ENCODE measurements around the gene RTN4R. TPM values are rescaled to one million over a fixed set of nuclear protein-coding genes. Genes with fewer than 3 reads are reported as not detected.

The RTN4R gene
- total and polyA plus RNA-seq, 2 of the 13 experiments (the other 11 are each of a cell fraction or from before 2014, with no cell fraction given), result 0.22 to 0.77 TPM

- in situ Hi-C loops (cut with HindIII; ENCODE audit: extremely low pct_ligation_motif_present, low pct_unique_long_range_greater_than_20kb), result loop anchor here (10.0 kb wide), 1 partner anchor 79 kb away; the partner anchor contains the start of gene CCDC188
- no TSS peak for BruUV-seq (replicated peaks)
- ChIA-PET CTCF (ENCODE audit: low intra/inter-chr PET ratio, low total read pairs) (no interaction called here), POLR2A (no interaction called here)
- ATAC-seq (no peak), DNase-seq (ENCODE audit: low spot score) (no peak), FAIRE-seq (no peak)
- H3K79me2 ChIP-seq (ENCODE audit: insufficient read depth, low read length), result no peaks in the 10 kb centered on the region
- TF ChIP-seq ZNF207 (IDR thresholded peaks at IDR 0.05; ENCODE audit: borderline replicate concordance) (no peak), TEAD2 (CRISPR knock-in tag; IDR thresholded peaks at IDR 0.05) (no peak), PHF20 (CRISPR knock-in tag; IDR thresholded peaks at IDR 0.05) (no peak), KDM5A (IDR thresholded peaks at IDR 0.05; ENCODE audit: borderline replicate concordance, low read length) (no peak), ZNF619 (CRISPR knock-in tag; IDR thresholded peaks at IDR 0.05) (no peak), NONO (IDR thresholded peaks at IDR 0.05) (no peak), NONO (CRISPR knock-in tag; conservative IDR thresholded peaks at IDR 0.05) (no peak), TERF1 (CRISPR knock-in tag; IDR thresholded peaks at IDR 0.05) (no peak), FOXK2 (IDR thresholded peaks at IDR 0.05) (no peak), POGZ (CRISPR knock-in tag; IDR thresholded peaks at IDR 0.05) (no peak), MEIS1 (CRISPR knock-in tag; IDR thresholded peaks at IDR 0.05; ENCODE audit: borderline replicate concordance) (no peak)
- intact Hi-C loops (cut with micrococcal nuclease; ENCODE audit: unreplicated experiment), result no loop called here
- no peaks in the 10 kb centered on the region for H3K9me3 ChIP-seq (ENCODE audit: low read length)
- no peak overlapping the region for H3K9ac ChIP-seq (ENCODE audit: insufficient read depth, low read depth, low read length)
- H3K27me3 ChIP-seq (ENCODE audit: control insufficient read depth in 1 of 2, insufficient read depth in 2 of 2, low read length in 2 of 2), result peaks cover 35 to 98% of the 10 kb centered on the region in 2 experiments
- no peak overlapping the region for H2AFZ ChIP-seq (ENCODE audit: low read length)
- H3K4me2 ChIP-seq (ENCODE audit: low read depth, low read length), result no peak overlapping the region
- no peak overlapping the region for H3K4me3 ChIP-seq (replicated peaks in 1 of 3; ENCODE audit: insufficient read depth in 1 of 3, low read depth in 2 of 3, low read length in 3 of 3)
- 0 out of 2 replicates have a peak, but pooled peaks cover 5% of the 10 kb centered on the region for H3K4me1 ChIP-seq (ENCODE audit: insufficient read depth, low read length)
- 37% methylated on average over 10 of the region's 10 CpGs for WGBS (ENCODE audit: low lambda C conversion rate)
- no peaks in the 10 kb centered on the region for H3K36me3 ChIP-seq (replicated peaks in 1 of 2; ENCODE audit: control insufficient read depth in 1 of 2, insufficient read depth in 2 of 2, low read length in 2 of 2)
- no peaks in the 10 kb centered on the region for H4K20me1 ChIP-seq (ENCODE audit: insufficient read depth, low read length)
- no peak overlapping the region for H3K27ac ChIP-seq (ENCODE audit: extremely low read length, insufficient read depth, low read length)
Observed at GRCh38 chr22:20234314-20234682, 33.8 kb downstream of the RTN4R start.

All from HepG2 (cell line).